HepG2 (cell line): ENCODE results near the gene NCF2. TPM values are rescaled to one million over a fixed set of nuclear protein-coding genes. Genes with fewer than 3 reads are reported as not detected.

ENCODE experiments used
- ATAC-seq: fragments of 200-7000 bp; cut with Tn5 transposase; 3 replicates; pipeline ENCODE4 v1.9.1; 2020; ENCODE audit warnings: mild to moderate bottlenecking, moderate library complexity
- BruUV-seq: library from RNA; stranded (reverse); fragments of 400-500 nt; replicated peaks from 2 replicates; lab custom pipeline; 2021; lab: Mats Ljungman, UMichigan
- CTCF ChIA-PET: fragments of 300-600 bp; formaldehyde crosslinking; extraction: SDS; loops from one replicate; lab custom pipeline; 2021; ENCODE audit warnings: low total read pairs, inconsistent platforms, low intra/inter-chr PET ratio; lab: Yijun Ruan, JAX
- POLR2A ChIA-PET: fragments of 350-600 bp; sonication (Branson Sonifier 250); formaldehyde crosslinking; loops from one replicate; lab custom pipeline; 2020; ENCODE audit warnings: antibody characterized with exemption, inconsistent platforms; lab: Yijun Ruan, JAX
- DNase-seq: peaks from one replicate; pipeline ENCODE4 v3.0.0-alpha.2; 2015; ENCODE audit warnings: low spot score
- FAIRE-seq: peaks from 3 replicates; lab custom pipeline; 2011; peaks lifted over from hg19 to GRCh38; lab: Jason Lieb, UNC
- H2AFZ ChIP-seq: one replicate; pipeline ENCODE4 v1.6.1; 2011; ENCODE audit warnings: low read length, inconsistent platforms
- H3K27ac ChIP-seq: fragments of 300-600 bp; 3 replicates; pipeline ENCODE4 v1.8.0; 2011; ENCODE audit warnings: mixed run types, mild to moderate bottlenecking, mixed read lengths, low read length, inconsistent platforms; ENCODE audit not compliant: insufficient read depth; ENCODE audit errors: extremely low read length
- H3K27me3 ChIP-seq, 2 experiments: fragments of 200-600 bp in 1 of 2; 2 replicates in 1 of 2; 3 replicates in 1 of 2; pipeline versions ENCODE4 v1.6.0 to v1.8.0; 2011; ENCODE audit warnings: low read length in 2 of 2, mild to moderate bottlenecking in 2 of 2, moderate library complexity in 2 of 2, inconsistent platforms in 1 of 2; ENCODE audit not compliant: insufficient read depth in 2 of 2, control insufficient read depth in 1 of 2
- H3K36me3 ChIP-seq, 2 experiments: fragments of 200-600 bp in 1 of 2; replicated peaks in 1 of 2; 2 replicates in 1 of 2; 3 replicates in 1 of 2; pipeline versions ENCODE4 v1.5.1 to v1.8.0; 2011; ENCODE audit warnings: low read length in 2 of 2, inconsistent platforms in 1 of 2; ENCODE audit not compliant: insufficient read depth in 2 of 2, control insufficient read depth in 1 of 2
- H3K4me1 ChIP-seq: 2 replicates; pipeline ENCODE4 v1.5.1; 2012; ENCODE audit warnings: low read length, inconsistent platforms; ENCODE audit not compliant: insufficient read depth
- H3K4me2 ChIP-seq: 2 replicates; pipeline ENCODE4 v1.6.0; 2011; ENCODE audit warnings: low read depth, low read length, inconsistent platforms
- H3K4me3 ChIP-seq, 3 experiments: fragments of 200-600 bp in 1 of 3; sonication (generic), shearing (Covaris generic) in 1 of 3; replicated peaks in 1 of 3; 2 replicates each; pipeline ENCODE4 v1.5.1; 2011 to 2016; ENCODE audit warnings: low read length in 3 of 3, inconsistent platforms in 2 of 3, low read depth in 2 of 3, mild to moderate bottlenecking in 2 of 3, control low read depth in 1 of 3, mixed read lengths in 1 of 3; ENCODE audit not compliant: insufficient read depth in 1 of 3
- H3K79me2 ChIP-seq: one replicate; pipeline ENCODE4 v1.6.1; 2011; ENCODE audit warnings: low read length, inconsistent platforms; ENCODE audit not compliant: insufficient read depth
- H3K9ac ChIP-seq: 2 replicates; pipeline ENCODE4 v1.6.0; 2011; ENCODE audit warnings: mild to moderate bottlenecking, low read depth, low read length, inconsistent platforms; ENCODE audit not compliant: insufficient read depth
- H3K9me3 ChIP-seq: 2 replicates; pipeline ENCODE4 v1.5.1; 2012; ENCODE audit warnings: mild to moderate bottlenecking, low read length
- H4K20me1 ChIP-seq: 2 replicates; pipeline ENCODE4 v1.6.0; 2011; ENCODE audit warnings: inconsistent platforms, mild to moderate bottlenecking, low read length, moderate library complexity; ENCODE audit not compliant: insufficient read depth
- ATF3 ChIP-seq: sonication (generic); formaldehyde crosslinking; IDR thresholded peaks from 2 replicates; pipeline ENCODE4 v1.4.0; 2020; ENCODE audit warnings: missing genetic modification reagents
- FLYWCH1 ChIP-seq: sonication (generic); formaldehyde crosslinking; IDR thresholded peaks from 2 replicates; pipeline ENCODE4 v1.8.1; 2023; ENCODE audit warnings: mild to moderate bottlenecking, missing genetic modification reagents
- FOXK1 ChIP-seq: sonication (generic); formaldehyde crosslinking; IDR thresholded peaks from 2 replicates; pipeline ENCODE4 v1.4.0; 2020; ENCODE audit warnings: low read depth, missing genetic modification reagents, borderline replicate concordance
- KLF12 ChIP-seq: sonication (generic); formaldehyde crosslinking; IDR thresholded peaks from 2 replicates; pipeline ENCODE4 v1.4.0; 2020; ENCODE audit warnings: missing genetic modification reagents, borderline replicate concordance
- MXD1 ChIP-seq: sonication (generic); formaldehyde crosslinking; IDR thresholded peaks from 2 replicates; pipeline ENCODE4 v1.4.0; 2020; ENCODE audit warnings: mild to moderate bottlenecking, missing genetic modification reagents
- MXD4 ChIP-seq: IDR thresholded peaks from 2 replicates; pipeline ENCODE4 v1.6.1; 2016; ENCODE audit warnings: mild to moderate bottlenecking, missing biosample characterization, missing genetic modification reagents
- NFE2L1 ChIP-seq: sonication (generic); formaldehyde crosslinking; IDR thresholded peaks from 2 replicates; pipeline ENCODE4 v1.4.0; 2020; ENCODE audit warnings: missing genetic modification reagents, mild to moderate bottlenecking, borderline replicate concordance
- SALL2 ChIP-seq: sonication (generic); formaldehyde crosslinking; IDR thresholded peaks from 2 replicates; pipeline ENCODE4 v1.8.1; 2023; ENCODE audit warnings: mild to moderate bottlenecking, missing genetic modification reagents, inconsistent platforms
- ZBTB14 ChIP-seq: sonication (generic); formaldehyde crosslinking; IDR thresholded peaks from 2 replicates; pipeline ENCODE4 v1.4.0; 2020; ENCODE audit warnings: missing genetic modification reagents
- ZFX ChIP-seq: sonication (generic); formaldehyde crosslinking; IDR thresholded peaks from 2 replicates; pipeline ENCODE4 v1.4.0; 2020; ENCODE audit warnings: mild to moderate bottlenecking, low read depth, missing genetic modification reagents, moderate library complexity
- ZNF782 ChIP-seq: sonication (generic); formaldehyde crosslinking; IDR thresholded peaks from 2 replicates; pipeline ENCODE4 v1.4.0; 2020; ENCODE audit warnings: missing genetic modification reagents, mild to moderate bottlenecking, borderline replicate concordance
- WGBS: methylation state at CpG from one replicate; pipeline ENCODE4 v1.1.6; 2017; ENCODE audit warnings: low lambda C conversion rate; 5-methylcytosine and 5-hydroxymethylcytosine counted together
- in situ Hi-C: cut with HindIII; loops from 2 replicates; pipeline ENCODE4 v1.10.0; 2017; ENCODE audit warnings: low pct_unique_long_range_greater_than_20kb; ENCODE audit not compliant: extremely low pct_ligation_motif_present
- intact Hi-C: fragments of 100-400 bp; cut with micrococcal nuclease; formaldehyde crosslinking; loops from one replicate; pipeline ENCODE4 v1.10.0; 2022; ENCODE audit not compliant: unreplicated experiment
- polyA plus RNA-seq, 8 experiments: library from polyadenylated mRNA; depleted of rRNA in 3 of 8; stranded (reverse) in 7 of 8; unstranded in 1 of 8; fragments of >200 nt; fragmentation: Illumina TruSeq in 4 of 8; extraction: Trizol in 4 of 8; gene quantifications; 2 replicates each; pipeline versions ENCODE4 v1.2.1 to v1.2.3, GENCODE V29; 2011 to 2016; ENCODE audit warnings: low read depth in 4 of 8, missing spikeins in 1 of 8, mixed read lengths in 1 of 8; ENCODE audit not compliant: insufficient read depth in 1 of 8
- total RNA-seq, 5 experiments: library from RNA; depleted of rRNA; stranded (reverse); fragments of >200 nt; fragmentation: Illumina TruSeq; extraction: Trizol; gene quantifications; 2 replicates each; pipeline ENCODE4 v1.2.3, GENCODE V29; 2016; ENCODE audit warnings: low read depth in 1 of 5

Gene NCF2
- total and polyA plus RNA-seq, 2 of the 13 experiments (the other 11 are each of a cell fraction or from before 2014, with no cell fraction given), result 0.18 to 0.46 TPM

- WGBS, result 100% methylated on average over 1 of the region's 4 CpGs
- H3K9ac ChIP-seq, result no peak overlapping the region
- peaks cover 18% of the 10 kb centered on the region for H3K4me1 ChIP-seq
- CTCF ChIA-PET, result no interaction called here
- no peaks in the 10 kb centered on the region for H4K20me1 ChIP-seq
- no peaks in the 10 kb centered on the region for H3K36me3 ChIP-seq
- H3K4me3 ChIP-seq, result no peak overlapping the region
- intact Hi-C loops, result no loop called here
- no peak overlapping the region for H2AFZ ChIP-seq
- no peak for DNase-seq
- no peak overlapping the region for H3K27ac ChIP-seq
- H3K9me3 ChIP-seq, result no peaks in the 10 kb centered on the region
- TF ChIP-seq ZNF782 (CRISPR knock-in tag) (no peak), MXD1 (CRISPR knock-in tag) (no peak), FOXK1 (CRISPR knock-in tag) (no peak), MXD4 (CRISPR knock-in tag) (no peak), KLF12 (CRISPR knock-in tag) (no peak), ZFX (CRISPR knock-in tag) (no peak), ATF3 (CRISPR knock-in tag) (no peak), NFE2L1 (CRISPR knock-in tag) (no peak), ZBTB14 (no peak), SALL2 (no peak), FLYWCH1 (CRISPR knock-in tag) (no peak)
- no peak overlapping the region for H3K4me2 ChIP-seq
- no peaks in the 10 kb centered on the region for H3K79me2 ChIP-seq
- H3K27me3 ChIP-seq, result no peaks in the 10 kb centered on the region
- POLR2A ChIA-PET, result no interaction called here
- FAIRE-seq, result no peak
- in situ Hi-C loops, result loop anchor here (25.0 kb wide), 1 partner anchor 283 kb away; no protein-coding TSS in a partner anchor
- no peak for ATAC-seq
- no TSS peak for BruUV-seq
These were observed 19.8 kb downstream of the NCF2 start for GRCh38 chr1:183570451-183570850.
